NCI-H128 (cell line): Measurements from ENCODE around the gene VDAC1.
"Not testable (repeated sequence)": the region's sequence is repeated elsewhere in the genome, so short reads cannot be mapped to it uniquely, and the experiment has no call there.

Experiments used
- DNase-seq: peaks from one replicate; lab custom pipeline; 2025; ENCODE audit not compliant: unreplicated experiment; lab: John Stamatoyannopoulos, UW

Gene VDAC1

DNA sequence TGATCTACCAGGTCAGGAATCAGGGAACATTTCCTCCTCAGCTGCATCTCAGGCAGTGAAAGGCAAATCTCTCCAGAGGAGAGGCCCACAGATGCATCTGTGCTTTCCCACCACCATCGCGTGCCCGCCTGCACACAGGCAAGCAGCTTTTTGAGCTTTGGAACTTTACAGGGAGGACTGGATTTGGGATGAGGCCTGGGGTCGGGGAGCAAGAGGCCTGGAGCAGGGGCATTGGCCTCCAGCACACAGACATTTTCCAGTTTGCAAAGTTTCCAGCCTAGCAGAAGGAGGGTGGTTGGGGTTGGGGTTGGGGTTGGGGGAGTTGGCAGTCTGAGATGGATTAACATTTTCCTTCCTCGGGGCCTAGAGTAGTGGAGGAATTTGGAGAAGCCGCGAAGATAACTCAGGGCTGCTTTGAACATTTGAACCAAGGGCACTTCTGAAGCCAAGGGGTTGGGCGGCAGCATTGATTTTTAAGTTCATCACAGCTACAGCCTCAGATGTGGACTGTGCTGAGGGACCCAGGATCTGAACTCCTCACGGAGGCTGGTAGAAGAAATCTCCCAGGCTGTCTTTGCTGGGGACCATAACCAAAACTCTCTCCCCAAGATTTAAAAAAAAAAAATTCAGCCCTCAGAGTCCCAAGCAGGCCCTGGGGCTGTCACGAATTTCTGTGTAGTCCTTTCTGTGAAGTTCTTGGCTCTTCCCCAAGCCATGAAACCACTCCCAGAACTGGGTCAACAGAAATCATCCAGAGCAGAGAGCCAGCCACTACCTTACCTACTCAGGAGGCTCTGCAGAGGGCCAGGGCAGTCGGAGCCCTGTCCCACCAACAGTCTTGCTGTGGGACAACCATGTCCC, 61.9 kb downstream of the VDAC1 start:
- DNase-seq, result no peak

DNA sequence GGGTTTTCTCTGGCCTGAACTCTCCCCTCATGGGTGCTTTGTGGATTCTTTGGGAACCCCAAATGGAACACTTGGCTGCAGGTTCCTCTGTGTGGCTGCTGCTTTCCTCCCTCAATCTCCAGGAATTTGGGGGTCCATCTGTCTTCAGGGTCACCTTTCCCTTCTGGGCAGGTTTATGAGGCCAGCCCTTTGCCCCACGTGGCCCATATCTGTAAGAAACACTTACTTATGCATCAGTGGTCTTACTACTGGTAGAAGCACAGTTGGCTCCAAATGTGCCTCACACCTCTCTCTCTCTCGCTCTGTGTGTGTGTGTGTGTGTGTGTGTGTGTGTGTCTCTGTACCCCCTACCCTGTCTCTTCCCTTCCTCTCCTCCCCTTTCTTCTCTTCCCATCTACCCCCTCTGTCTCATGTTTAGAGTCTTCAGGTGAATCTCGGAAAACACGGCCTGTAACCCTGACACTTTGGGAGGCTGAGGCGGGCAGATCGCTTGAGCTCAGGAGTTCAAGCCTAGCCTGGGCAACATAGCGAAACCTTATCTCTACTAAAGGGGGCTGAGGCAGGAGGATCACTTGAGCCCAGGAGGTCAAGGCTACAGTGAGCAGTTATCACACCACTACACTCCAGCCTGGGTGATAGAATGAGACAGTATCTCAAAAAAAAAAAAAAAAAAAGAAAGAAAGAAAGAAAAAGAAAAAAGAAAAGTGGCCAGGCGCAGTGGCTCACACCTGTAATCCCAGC, 63.1 kb downstream of the VDAC1 start:
- no peak for DNase-seq

DNA sequence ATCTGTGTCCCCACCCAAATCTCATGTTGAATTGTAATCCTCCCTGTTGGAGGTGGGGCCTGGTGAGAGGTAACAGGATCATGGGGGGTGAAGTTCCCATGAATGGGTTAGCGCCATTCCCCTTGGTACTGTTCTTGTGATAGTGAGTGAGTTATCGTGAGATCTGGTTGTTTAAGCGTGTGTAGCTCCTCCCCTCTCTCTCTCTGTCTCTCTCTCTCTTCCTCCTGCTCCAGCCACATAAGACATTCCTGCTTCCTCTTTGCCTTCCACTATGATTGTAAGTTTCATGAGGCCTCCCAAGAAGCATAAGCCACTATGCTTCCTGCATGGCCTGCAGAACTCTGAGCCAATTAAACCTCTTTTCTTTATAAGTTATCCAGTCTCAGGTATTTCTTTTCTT, 65.1 kb downstream of the VDAC1 start:
- DNase-seq, result no peak

DNA sequence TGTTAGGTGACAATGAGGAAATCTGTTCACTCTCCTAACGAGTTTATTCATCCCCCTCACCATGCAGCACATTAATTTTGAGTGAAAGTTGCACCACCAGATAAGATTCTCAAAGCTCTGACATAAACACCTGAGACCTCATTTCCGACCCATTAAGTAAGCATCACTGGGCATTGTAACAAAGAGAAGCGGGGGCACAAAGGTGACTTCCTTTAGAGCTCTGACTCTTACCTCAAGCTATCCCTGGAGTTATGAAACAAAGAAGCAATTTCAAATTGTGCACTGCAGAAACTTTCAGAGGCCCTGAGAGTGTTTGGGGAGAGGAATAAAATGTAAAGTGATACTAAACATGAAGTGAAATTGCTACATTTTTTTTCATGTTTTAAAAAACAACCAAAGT, 65.8 kb downstream of the VDAC1 start:
- DNase-seq, result no peak

DNA sequence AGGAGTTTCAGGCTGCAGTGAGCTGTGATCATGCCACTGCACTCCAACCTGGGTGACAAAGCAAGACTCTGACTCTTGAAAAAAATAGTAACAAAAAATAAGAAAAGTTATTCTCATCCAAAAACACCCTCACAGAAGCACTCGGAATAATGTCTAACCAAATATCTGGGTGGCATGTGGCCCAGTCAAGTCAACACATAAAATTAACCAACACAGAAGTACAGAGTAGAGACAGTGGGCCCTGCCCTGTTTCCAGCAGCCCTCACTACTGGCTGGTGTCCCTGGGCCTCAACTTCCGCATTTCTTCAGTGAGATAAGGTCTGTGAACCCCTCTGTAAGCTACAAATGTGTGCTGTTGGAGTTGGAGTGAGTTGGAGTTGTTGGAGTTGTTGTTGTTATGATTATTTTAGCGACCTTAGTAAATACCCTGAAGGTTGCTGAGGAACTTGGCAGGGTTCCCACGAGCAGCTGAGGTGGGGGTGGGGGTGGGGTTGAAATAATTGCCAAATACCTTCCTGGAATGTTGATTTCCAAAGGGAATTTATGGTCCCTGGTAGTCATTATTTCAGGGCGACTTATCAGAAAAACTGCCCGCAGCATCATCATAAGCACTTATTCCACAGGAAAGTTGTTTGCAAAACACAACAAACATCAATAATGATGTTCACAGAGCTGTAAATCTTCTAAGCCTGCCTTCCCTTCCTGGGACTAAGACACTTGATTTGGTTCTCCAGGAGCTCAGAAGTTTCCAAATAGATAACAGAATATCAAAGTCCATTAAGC, 66.5 kb downstream of the VDAC1 start:
- no peak for DNase-seq

DNA sequence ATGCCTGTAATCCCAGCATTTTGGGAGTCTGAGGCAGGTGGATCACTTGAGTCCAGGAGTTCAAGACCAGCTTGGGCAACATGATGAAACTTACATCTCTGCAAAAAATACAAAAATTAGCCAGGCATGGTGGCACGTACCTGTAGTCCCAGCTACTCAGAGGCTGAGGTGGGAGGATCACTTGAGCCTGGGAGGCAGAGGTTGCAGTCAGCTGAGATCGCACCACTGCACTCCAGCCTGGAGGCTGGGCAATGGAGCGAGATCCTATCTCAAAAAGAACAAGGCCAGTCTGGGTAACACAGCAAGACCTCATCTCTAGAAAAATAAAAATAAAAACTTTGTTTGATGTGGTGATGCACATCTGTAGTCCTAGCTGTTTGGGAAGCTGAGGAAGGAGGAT, 67.1 kb downstream of the VDAC1 start:
- not testable (repeated sequence) for DNase-seq

DNA sequence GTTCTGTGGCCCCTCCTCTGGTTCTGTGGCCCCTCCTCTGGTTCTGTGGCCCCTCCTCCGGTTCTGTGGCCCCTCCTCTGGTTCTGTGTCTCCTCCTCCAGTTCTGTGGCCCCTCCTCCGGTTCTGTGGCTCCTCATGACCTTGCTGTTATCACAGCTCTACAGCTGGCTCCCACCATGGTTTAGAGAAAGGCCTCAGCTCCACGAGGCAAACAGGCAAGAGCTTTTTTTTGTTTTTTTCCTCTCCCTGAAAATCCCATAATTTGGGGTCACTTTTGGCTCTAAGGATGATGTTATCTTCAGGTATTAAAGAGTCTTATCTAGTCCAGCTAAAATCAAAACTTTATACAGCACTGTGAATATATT, 68.1 kb downstream of the VDAC1 start:
- DNase-seq, result no peak

DNA sequence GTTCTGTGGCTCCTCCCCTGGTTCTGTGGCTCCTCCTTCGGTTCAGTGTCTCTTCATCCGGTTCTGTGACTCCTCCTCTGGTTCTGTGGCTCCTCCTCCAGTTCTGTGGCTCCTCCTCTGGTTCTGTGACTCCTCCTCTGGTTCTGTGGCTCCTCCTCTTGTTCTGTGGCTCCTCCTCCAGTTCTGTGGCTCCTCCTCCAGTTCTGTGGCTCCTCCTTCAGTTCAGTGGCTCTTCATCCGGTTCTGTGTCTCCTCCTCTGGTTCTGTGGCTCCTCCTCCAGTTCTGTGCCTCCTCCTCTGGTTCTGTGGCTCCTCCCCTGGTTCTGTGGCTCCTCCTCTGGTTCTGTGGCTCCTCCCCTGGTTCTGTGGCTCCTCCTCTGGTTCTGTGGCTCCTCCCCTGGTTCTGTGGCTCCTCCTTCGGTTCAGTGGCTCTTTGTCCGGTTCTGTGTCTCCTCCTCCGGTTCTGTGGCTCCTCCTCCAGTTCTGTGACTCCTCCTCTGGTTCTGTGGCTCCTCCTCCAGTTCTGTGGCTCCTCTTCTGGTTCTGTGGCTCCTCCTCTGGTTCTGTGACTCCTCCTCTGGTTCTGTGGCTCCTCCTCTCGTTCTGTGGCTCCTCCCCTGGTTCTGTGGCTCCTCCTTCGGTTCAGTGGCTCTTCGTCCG, 68.7 kb downstream of the VDAC1 start:
- not testable (repeated sequence) for DNase-seq

DNA sequence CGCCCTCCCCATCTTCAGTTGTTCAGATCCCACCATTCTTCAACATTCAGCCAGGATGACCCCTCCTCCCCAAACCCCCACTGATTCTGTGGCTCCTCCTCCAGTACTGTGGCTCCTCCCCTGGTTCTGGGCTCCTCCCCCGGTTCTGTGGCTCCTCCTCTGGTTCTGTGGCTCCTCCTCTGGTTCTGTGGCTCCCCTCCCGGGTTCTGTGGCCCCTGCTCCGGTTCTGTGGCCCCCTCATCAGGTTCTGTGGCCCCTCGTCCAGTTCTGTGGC, 69.2 kb downstream of the VDAC1 start:
- DNase-seq, result no peak

DNA sequence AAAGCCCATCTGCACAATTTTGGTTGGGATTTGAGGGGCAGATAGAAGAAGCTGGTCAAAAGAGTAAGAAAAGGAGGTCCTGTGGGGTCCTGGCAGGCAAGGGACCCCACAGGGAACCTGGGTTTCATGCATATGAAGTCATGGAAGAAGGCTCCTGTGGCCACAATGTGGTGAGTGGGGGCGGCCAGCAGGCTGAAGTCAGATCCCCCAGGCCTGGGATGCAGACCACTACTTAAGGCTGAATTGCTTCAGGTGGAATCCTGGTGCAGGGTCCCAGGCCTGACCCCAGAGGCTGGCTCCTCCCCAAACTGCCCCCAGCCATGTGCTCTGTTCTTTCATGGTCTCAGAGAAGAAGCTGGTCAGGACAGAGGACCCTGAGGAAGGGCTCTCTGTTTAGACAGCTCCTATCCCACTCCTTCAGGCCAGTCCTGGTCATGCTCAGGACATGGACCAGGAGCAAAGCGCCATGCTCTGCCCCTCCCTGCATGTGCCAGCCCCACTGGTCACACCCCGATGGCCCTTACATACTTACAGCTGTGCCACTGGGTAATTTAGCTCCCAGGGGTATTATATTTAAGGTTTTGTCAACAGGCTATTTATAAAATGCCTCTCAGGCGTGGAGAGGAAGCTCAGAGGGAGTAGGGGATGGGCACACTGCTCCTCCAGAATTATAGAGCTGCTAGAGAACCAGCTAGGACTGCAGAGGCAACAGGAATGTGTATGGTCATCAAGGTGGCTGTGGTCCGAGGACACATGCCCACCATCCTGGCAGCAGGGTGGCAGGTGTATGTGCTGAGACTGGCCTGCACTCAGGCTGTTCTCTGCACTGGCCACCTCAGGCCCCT, 69.7 kb downstream of the VDAC1 start:
- no peak for DNase-seq

DNA sequence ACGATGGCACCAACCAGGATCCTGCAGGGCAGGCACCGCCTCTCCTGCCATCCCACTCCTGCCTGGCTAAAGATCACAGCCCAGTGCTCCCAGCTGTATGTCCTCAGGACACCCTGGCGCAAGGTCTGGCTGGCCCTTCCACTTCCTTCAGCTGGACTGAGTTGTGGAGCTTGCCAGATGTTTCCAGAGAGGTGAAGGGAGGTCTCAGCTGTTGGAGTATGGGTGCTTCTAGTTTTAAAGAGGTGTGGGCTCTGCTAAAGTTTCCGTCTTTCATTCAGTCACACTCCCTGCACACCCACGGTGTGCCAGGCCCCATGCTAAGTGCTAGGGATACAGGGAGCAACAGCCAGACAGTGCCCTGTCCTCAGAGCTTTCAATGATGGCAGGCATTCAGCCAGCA, 70.5 kb downstream of the VDAC1 start:
- DNase-seq, result no peak

DNA sequence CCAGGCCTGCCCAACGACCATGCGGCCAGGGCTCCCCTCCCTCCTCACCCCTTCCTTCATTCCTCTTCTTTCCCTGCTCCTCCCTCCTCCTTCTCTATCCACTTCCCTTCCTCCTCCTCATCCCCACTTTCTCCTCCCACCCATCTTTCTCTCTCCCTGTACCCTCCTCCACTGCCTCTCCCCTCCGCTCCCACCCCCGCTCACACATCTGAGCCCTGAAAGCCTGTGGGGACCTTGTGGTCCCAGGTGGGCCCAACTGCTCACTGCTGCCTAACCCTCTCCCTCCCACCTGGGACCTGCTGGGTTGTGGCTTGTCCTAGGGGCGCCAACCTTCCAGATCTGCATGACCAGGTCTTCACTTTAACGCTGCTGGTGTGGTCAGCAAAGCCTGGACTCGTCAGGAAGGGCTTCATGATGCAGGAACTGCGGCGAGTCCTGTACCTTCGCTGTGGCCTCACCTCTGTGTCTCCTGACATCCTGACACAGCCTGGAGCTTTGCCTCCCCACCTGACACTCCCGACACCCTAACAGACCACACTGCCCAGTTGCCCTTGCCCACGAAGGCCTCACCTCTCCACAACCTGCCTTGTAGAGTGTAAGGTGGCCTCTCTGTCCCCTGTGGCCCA, 71.0 kb downstream of the VDAC1 start:
- no peak for DNase-seq

DNA sequence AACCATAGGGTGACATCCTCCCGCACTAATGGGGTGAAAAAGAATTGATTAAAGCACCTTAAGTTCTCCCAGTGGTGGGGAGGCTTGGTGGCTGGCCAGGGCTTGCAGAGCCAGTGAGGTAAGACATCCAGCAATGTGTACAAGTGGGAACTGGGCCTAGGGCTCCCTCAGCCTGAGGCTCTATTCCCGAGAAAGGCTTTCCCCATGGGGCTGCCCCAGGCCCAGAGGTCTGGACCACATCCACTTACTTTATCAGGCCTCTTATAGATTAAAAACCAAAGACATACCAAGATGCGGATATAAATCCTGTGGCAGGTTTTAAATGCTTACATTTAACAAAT, 71.6 kb downstream of the VDAC1 start:
- no peak for DNase-seq

DNA sequence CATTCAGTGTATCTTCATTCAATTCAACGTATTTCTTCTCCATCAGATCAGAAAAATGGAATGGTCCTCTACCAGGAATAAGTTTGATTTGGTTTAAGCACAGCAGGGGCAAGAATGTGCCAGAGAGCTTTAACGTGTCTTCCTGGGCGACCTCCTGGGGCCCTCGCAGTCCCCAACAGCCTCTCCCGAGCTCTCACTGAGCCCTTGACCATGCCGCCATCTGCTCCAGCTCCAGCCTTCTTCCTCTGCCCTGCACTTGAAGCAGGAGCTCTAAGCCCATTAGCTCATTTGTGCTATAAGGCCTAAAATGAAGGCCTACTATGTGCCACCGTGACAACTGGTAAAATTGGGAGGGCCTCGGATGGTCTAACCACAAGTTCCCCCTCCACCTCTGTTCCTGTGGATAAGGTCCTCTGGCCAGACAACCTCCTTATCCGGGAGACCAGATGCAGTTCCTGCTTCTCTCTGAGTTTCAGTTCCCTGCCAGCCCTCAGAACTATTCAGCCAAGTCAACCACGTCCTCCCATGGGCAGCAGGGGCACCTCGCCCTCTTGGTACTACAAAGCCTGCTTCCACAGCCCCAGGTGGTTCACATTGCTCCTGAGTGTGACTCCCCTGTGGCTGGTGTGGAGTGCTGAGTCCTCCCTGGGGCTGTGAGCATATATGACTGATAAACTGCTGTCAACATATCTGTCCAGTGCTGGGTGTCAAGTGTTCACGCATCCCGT, 72.2 kb downstream of the VDAC1 start:
- no peak for DNase-seq

DNA sequence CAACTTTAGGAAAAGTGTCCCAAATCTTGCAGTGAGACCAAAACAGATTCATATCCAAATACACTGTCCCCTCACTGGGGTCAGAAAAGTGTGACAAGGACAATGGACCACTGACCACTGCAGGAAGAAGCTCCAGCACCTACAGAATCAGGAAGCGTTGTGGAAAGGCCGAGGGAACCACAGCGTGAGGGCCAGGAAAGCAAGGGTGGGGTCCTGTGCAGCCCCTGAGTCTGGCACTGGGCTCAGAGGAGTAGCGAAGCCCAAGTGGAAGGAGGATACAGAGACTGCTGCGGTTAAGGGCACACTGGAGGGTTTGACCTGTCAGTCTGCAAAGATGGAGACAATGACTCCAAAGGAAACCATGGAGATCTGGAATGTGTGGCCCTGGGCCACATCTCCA, 73.2 kb downstream of the VDAC1 start:
- DNase-seq, result no peak

DNA sequence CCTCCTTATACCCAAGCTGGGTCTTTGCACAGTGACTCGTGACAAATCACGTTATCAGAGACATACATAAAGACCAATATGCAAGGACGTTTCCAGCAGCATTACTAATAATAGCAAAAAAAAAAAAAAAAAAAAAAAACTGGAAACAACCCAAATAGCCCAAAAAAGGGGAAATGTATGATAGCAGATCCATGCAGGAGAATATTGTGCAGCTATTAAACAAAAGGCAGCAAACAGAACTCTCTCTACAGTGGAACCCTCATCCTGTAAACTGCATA, 74.0 kb downstream of the VDAC1 start:
- no peak for DNase-seq

DNA sequence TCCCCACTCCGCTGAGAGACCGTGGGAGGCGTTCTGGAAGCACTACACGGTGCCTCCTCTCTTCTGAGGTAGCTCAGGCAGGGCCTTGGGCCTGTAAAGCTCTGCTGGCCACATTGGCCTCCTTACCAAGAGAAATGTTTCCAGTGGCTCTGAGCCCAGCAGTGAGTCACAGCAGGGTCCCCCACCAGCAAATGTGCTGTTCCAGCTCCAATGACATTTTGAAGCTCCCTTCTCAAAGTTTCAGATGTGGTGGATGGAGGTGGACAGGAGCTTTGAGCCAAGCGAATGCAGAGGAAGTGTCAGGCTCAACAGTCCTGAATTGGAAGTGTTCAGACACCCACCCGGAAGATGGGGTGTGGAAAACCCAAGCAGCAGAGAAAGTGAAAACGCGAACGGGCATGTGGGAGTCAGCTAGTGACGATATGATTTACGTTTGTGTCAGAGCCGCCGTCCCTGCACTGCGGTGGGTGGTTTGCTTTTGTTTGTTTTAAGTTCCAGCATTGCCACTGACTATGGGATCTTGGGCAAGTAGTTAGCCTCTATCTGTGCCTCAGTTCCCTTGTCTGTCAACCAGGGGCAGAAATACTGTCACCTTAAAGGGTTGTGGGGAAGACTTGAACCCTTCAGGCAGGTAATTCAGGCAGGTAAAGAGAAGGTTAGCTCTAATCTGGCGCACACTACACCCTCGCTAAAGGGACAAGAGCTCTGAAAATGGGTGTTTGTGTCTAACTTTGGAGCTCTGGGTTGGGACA, 74.5 kb downstream of the VDAC1 start:
- DNase-seq, result no peak

DNA sequence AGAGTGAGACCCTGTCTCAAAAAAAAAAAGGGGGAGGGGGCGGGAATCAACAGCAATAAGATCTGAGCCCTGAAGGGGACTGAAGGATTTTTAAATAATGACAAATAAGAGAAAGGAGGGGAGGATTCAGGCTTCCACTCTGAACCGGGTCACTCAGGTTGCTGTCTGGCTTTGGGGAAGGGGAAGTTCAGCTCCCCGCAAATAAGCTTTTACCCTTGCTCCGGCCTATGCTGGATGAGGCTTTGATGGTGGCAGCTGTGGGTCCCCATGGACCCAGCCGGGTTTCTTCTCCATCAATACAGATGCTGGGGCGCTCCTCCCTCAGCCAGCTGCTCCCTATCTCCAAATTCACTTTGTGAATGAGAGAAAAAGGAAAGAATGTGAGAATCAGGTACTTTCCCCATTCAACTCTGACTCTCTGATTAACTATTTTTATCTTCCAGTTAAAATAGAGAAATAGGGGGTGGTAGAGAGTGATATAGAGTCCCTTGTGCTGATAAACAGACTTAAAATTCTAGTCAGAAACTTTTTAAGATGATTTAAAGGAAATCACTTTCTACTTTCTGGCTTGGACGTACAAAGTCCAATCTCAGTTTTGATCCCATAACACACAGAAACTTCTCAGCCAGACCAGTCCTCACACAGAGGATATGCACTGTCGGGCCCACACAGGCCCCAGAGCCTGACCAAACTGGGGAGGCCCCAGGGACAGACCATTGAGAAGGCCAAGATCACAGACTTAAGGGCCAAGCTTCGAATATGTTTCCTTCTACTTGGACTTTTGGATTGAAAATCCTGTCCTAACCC, 76.0 kb downstream of the VDAC1 start:
- no peak for DNase-seq
